Forelimb muscle (tissue), 1 donor: ENCODE measurements around the gene PGAP6. TPM values are rescaled to one million over a fixed set of nuclear protein-coding genes. Genes with fewer than 3 reads are reported as not detected.
"Not testable (repeated sequence)": the region's sequence is repeated elsewhere in the genome, so short reads cannot be mapped to it uniquely, and the experiment has no call there.

Experiments used
- DNase-seq: peaks from one replicate; pipeline ENCODE4 v3.0.0-alpha.2; 2013; ENCODE audit warnings: low read depth
- polyA plus RNA-seq: library from polyadenylated mRNA; unstranded; fragments of 120-200 nt; gene quantifications from one replicate; pipeline ENCODE4 v1.2.1, GENCODE V29; 2013; ENCODE audit not compliant: insufficient read length

The PGAP6 gene
- polyA plus RNA-seq, result 28.5 TPM

GRCh38 chr16:381789-382717, at the start of gene PGAP6:
PGAP6 (minus strand) TSS chr16:381978; CDS start chr16:381821, 157 bp downstream.
- no peak for DNase-seq

- no peak for DNase-seq
These were observed 49.1 kb upstream of the PGAP6 start for GRCh38 chr16:430904-431303.

- no peak for DNase-seq
These were observed 45.5 kb upstream of the PGAP6 start for GRCh38 chr16:427250-427649.

GRCh38 chr16:426906-427249, 45.1 kb upstream of the PGAP6 start:
- no peak for DNase-seq

GRCh38 chr16:426115-426905, 44.5 kb upstream of the PGAP6 start:
- DNase-seq, result no peak

- DNase-seq, result no peak
These were observed 43.9 kb upstream of the PGAP6 start for GRCh38 chr16:425740-426114.

GRCh38 chr16:425082-425718, 43.4 kb upstream of the PGAP6 start, which contains the start of gene RAB11FIP3:
RAB11FIP3 (plus strand) TSS chr16:425649; CDS start chr16:426007, 358 bp downstream.
- no peak for DNase-seq

- DNase-seq, result no peak
These were observed 42.9 kb upstream of the PGAP6 start for GRCh38 chr16:424623-425081.

GRCh38 chr16:424033-424622, 42.4 kb upstream of the PGAP6 start:
- DNase-seq, result no peak

- DNase-seq, result not testable (repeated sequence)
These were observed 40.4 kb upstream of the PGAP6 start for GRCh38 chr16:422179-422578.

- not testable (repeated sequence) for DNase-seq
These were observed 33.4 kb upstream of the PGAP6 start for GRCh38 chr16:415170-415498.

- no peak for DNase-seq
These were observed 32.8 kb upstream of the PGAP6 start for GRCh38 chr16:414395-415169.

GRCh38 chr16:411576-412265, 29.9 kb upstream of the PGAP6 start:
- no peak for DNase-seq

- DNase-seq, result no peak
These were observed 28.9 kb upstream of the PGAP6 start for GRCh38 chr16:410516-411178.

- DNase-seq, result no peak
These were observed 25.5 kb upstream of the PGAP6 start for GRCh38 chr16:407253-407652.

- no peak for DNase-seq
These were observed 24.0 kb upstream of the PGAP6 start for GRCh38 chr16:405548-406506.

GRCh38 chr16:404971-405486, 23.3 kb upstream of the PGAP6 start:
- no peak for DNase-seq
